Spleen (tissue), 11 donors: ENCODE measurements around the gene CACNA2D2. TPM values are rescaled to one million over a fixed set of nuclear protein-coding genes. Genes with fewer than 3 reads are reported as not detected.

Experiments
- DNase-seq: peaks from one replicate; pipeline ENCODE4 v3.0.0-alpha.2; 2020
- H3K27ac ChIP-seq, 8 donors: fragments of 200-600 bp; sonication (generic) in 7 of 8; 1 replicate in 4 of 8; 2 replicates in 4 of 8; pipeline versions ENCODE4 v1.5.0 to v1.8.0; 2016 to 2021; ENCODE audit warnings: inconsistent platforms in 4 of 8, mild to moderate bottlenecking in 4 of 8, moderate library complexity in 1 of 8
- H3K27me3 ChIP-seq, 7 donors: fragments of 200-600 bp; sonication (generic) in 6 of 7; replicated peaks in 1 of 7; 1 replicate in 4 of 7; 2 replicates in 3 of 7; pipeline versions ENCODE4 v1.5.0 to v1.8.0; 2016 to 2021; ENCODE audit warnings: inconsistent platforms in 3 of 7, mild to moderate bottlenecking in 1 of 7
- H3K36me3 ChIP-seq, 6 donors: fragments of 200-600 bp; sonication (generic) in 5 of 6; 1 replicate in 4 of 6; 2 replicates in 2 of 6; pipeline versions ENCODE4 v1.5.0 to v1.8.0; 2016 to 2021; ENCODE audit warnings: inconsistent platforms in 2 of 6
- H3K4me1 ChIP-seq, 6 donors: fragments of 200-600 bp; sonication (generic) in 5 of 6; 1 replicate in 3 of 6; 2 replicates in 3 of 6; pipeline versions ENCODE4 v1.5.0 to v1.8.0; 2016 to 2021; ENCODE audit warnings: inconsistent platforms in 3 of 6
- H3K4me3 ChIP-seq, 8 donors: fragments of 200-600 bp; sonication (generic) in 7 of 8; 1 replicate in 4 of 8; 2 replicates in 4 of 8; pipeline versions ENCODE4 v1.5.0 to v1.8.0; 2016 to 2021; ENCODE audit warnings: inconsistent platforms in 4 of 8, mild to moderate bottlenecking in 4 of 8, moderate library complexity in 2 of 8
- H3K9me3 ChIP-seq, 8 donors: fragments of 200-600 bp; sonication (generic) in 7 of 8; 1 replicate in 4 of 8; 2 replicates in 4 of 8; pipeline versions ENCODE4 v1.5.0 to v1.8.0; 2016 to 2021; ENCODE audit warnings: inconsistent platforms in 4 of 8
- POLR2A ChIP-seq, 3 donors: fragments of 450-650 bp; IDR thresholded peaks; one replicate each; pipeline ENCODE4 v1.5.1; 2017; ENCODE audit warnings: antibody characterized with exemption in 3 of 3, mild to moderate bottlenecking in 1 of 3
- POLR2AphosphoS5 ChIP-seq, 3 donors: sonication (generic); formaldehyde crosslinking; IDR thresholded peaks; one replicate each; pipeline ENCODE4 v1.5.1; 2017; ENCODE audit warnings: antibody characterized with exemption in 3 of 3
- WGBS, 5 donors: extraction: QIAGEN DNeasy Blood & Tissue Kit in 3 of 5; methylation state at CpG; one replicate each; pipeline versions ENCODE4 v1.1.5 to v1.1.7; 2013 to 2018; 5-methylcytosine and 5-hydroxymethylcytosine counted together
- intact Hi-C: fragments of 100-400 bp; cut with DNase I; formaldehyde crosslinking; loops from one replicate; pipeline ENCODE4 v1.15.0; 2023; ENCODE audit warnings: low total_unique reads
- polyA plus RNA-seq, 3 donors: library from polyadenylated mRNA; stranded (reverse); fragments of 200-250 nt; gene quantifications; one replicate each; pipeline ENCODE4 v1.2.1, GENCODE V29; 2013
- total RNA-seq, 7 donors: library from RNA; depleted of rRNA in 3 of 7; stranded (reverse); fragments of >200 nt in 3 of 7; fragmentation: NEBNext Ultra II Directional in 4 of 7; extraction: Animal tissue kit (Norgen Biotek cat#: 25700) in 4 of 7; gene quantifications; one replicate each; pipeline versions ENCODE4 v1.1.0 to v1.2.1, GENCODE V29; 2016 to 2021
- TF ChIP-seq, protein P1 (sequence below), 11 experiments: fragments of 200-600 bp in 7 of 11; fragments of 450-650 bp in 4 of 11; sonication (generic) in 4 of 11; IDR thresholded peaks in 8 of 11; conservative IDR thresholded peaks in 3 of 11; 1 replicate in 7 of 11; 2 replicates in 4 of 11; pipeline versions ENCODE4 v1.4.0 to v1.8.0; 2016 to 2021; ENCODE audit warnings: antibody characterized with exemption in 11 of 11, inconsistent platforms in 4 of 11, mild to moderate bottlenecking in 1 of 11
- donor health status: healthy with polysubstance abuse.
- donor health status: DM: no; HTN: no; CAD: no; lungs with moderate emphysema.
- donor health status: DM: no; HTN: no; CAD: no.
- donor health status: Bipolar disorder and iron deficiency.
- donor health status: healthy.
- donor health status: DM: no; HTN: no; CAD: no.
- donor health status: DM: yes; HTN: yes; CAD: no.

The CACNA2D2 gene
- total and polyA plus RNA-seq, 10 donors, result 0.24 to 3.2 (median 1.2) TPM

DNA sequence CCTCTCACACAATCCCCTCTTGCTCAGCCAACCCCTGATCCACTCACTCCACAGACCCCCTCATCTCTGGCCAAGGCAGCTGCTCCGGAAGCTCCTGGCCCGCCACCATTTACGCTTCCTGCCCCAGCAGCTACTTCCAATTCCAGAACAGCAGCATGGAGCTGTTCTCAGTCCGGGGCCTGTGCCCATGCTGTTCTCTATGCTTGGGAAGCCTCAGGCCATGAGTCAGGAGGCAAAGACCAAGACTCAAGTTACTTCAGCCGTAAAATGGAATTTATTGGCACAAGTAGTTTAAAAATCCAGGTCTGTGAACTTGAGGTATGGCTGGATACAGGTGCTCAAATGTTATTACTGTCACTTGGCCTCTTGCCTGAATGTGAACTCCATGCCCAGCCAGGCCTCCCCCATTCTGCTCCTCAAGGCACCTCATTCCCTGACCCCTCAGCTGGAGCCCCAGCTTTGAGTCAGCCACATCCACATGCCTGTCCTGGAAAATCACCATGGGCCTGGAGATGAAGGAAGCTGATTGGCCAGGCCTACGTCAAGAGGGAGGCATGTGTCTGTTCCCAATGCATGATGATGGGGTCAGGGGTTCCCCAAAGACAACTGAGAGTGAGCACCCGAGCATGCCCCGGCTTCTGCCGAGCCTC, 31.4 kb upstream of the CACNA2D2 start:
- no peak for DNase-seq
- intact Hi-C loops, result no loop called here
- H3K27ac ChIP-seq, result no peak overlapping the region

DNA sequence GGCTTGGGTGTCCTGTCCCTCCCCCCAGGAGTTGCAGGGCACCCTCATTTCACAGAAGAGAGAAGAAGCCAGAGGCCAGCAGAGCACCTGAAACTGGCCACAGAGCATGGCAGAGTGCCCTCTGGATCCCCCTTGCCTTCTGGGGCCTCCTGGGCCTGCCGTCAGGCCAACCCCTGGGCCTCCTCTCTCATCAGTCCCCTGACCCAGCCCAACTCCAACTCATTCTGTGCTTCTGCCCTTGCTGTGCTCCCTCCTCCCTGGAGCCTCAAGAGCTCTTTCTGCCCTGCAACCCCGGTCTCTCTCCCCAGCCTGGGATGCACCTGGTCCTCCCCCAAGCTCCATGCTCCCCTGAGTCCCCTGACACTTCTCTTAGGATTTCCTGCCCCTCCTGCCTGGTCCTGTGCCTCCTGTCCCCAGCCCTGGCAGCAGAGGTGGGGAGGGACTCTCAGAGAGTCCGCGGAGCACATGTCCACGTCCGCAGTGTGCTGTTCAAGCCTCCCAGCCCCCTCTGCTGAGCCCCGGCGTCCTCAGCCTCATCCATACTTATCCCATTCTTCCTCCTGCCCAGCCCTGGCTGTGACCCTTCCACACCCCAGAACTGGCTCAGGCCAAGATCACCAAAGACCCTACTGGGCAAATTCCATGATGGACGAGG, 30.5 kb upstream of the CACNA2D2 start:
- peaks cover 0 to 52% (median 0%) of the 10 kb centered on the region in 7 donors for H3K27me3 ChIP-seq
- H3K27ac ChIP-seq, result no peak overlapping the region
- H3K4me1 ChIP-seq, result no peaks in the 10 kb centered on the region
- DNase-seq, result no peak
- TF ChIP-seq POLR2AphosphoS5 (IDR thresholded peaks at IDR 0.05) (no peak), POLR2A (IDR thresholded peaks at IDR 0.05) (no peak)
- TF ChIP-seq, protein P1, sequence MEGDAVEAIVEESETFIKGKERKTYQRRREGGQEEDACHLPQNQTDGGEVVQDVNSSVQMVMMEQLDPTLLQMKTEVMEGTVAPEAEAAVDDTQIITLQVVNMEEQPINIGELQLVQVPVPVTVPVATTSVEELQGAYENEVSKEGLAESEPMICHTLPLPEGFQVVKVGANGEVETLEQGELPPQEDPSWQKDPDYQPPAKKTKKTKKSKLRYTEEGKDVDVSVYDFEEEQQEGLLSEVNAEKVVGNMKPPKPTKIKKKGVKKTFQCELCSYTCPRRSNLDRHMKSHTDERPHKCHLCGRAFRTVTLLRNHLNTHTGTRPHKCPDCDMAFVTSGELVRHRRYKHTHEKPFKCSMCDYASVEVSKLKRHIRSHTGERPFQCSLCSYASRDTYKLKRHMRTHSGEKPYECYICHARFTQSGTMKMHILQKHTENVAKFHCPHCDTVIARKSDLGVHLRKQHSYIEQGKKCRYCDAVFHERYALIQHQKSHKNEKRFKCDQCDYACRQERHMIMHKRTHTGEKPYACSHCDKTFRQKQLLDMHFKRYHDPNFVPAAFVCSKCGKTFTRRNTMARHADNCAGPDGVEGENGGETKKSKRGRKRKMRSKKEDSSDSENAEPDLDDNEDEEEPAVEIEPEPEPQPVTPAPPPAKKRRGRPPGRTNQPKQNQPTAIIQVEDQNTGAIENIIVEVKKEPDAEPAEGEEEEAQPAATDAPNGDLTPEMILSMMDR (IDR thresholded peaks at IDR 0.05 in 8 of 11, conservative IDR thresholded peaks at IDR 0.05 in 3 of 11), result no peak
- intact Hi-C loops, result no loop called here
- H3K4me3 ChIP-seq, result no peak overlapping the region
- H3K36me3 ChIP-seq, result no peaks in the 10 kb centered on the region
- no peaks in the 10 kb centered on the region for H3K9me3 ChIP-seq
- 63 to 77% (median 64%) methylated on average over 9 of the region's 9 CpGs for WGBS, 5 donors

More for the DNA sequence above, 31.4 kb upstream of the CACNA2D2 start:
- no peak for TF ChIP-seq POLR2AphosphoS5 (IDR thresholded peaks at IDR 0.05)
- no peak for TF ChIP-seq POLR2A (IDR thresholded peaks at IDR 0.05)
- TF ChIP-seq, protein P1 (IDR thresholded peaks at IDR 0.05 in 8 of 11, conservative IDR thresholded peaks at IDR 0.05 in 3 of 11), result no peak
- peaks cover 0 to 52% (median 0%) of the 10 kb centered on the region in 7 donors for H3K27me3 ChIP-seq
- H3K4me1 ChIP-seq, result no peaks in the 10 kb centered on the region
- H3K9me3 ChIP-seq, result no peaks in the 10 kb centered on the region
- 70 to 90% (median 76%) methylated on average over 9 of the region's 9 CpGs for WGBS, 5 donors
- no peaks in the 10 kb centered on the region for H3K36me3 ChIP-seq
- H3K4me3 ChIP-seq, result no peak overlapping the region

DNA sequence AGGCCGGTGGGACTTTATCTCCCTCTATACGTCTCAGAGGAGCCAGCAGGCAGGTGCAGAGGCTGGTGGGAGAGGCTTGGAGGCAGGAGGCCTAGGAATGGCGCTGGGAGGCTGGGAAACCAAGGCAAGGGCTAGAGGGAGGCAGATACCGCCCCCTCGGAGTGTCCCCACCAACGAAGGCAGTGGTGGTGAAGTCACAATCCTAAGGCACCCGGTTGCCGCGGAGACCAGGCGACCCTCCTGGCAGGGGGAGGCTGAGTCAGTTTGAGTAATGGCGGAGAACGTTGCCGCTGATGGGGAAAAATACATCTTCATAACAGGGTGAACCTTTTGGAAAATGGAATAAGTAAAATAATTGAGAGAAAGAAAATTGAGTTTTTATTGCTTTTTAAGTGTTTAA, 29.9 kb upstream of the CACNA2D2 start:
- 79 to 83% (median 81%) methylated on average over 13 of the region's 13 CpGs for WGBS, 5 donors
- no peak overlapping the region for H3K4me3 ChIP-seq
- TF ChIP-seq POLR2A (IDR thresholded peaks at IDR 0.05) (no peak), POLR2AphosphoS5 (IDR thresholded peaks at IDR 0.05) (no peak)
- TF ChIP-seq, protein P1 (IDR thresholded peaks at IDR 0.05 in 8 of 11, conservative IDR thresholded peaks at IDR 0.05 in 3 of 11), result no peak
- H3K4me1 ChIP-seq, result no peaks in the 10 kb centered on the region
- no peaks in the 10 kb centered on the region for H3K9me3 ChIP-seq
- no peak overlapping the region for H3K27ac ChIP-seq
- intact Hi-C loops, result no loop called here
- DNase-seq, result no peak
- peaks cover 0 to 48% (median 0%) of the 10 kb centered on the region in 7 donors for H3K27me3 ChIP-seq
- no peaks in the 10 kb centered on the region for H3K36me3 ChIP-seq

DNA sequence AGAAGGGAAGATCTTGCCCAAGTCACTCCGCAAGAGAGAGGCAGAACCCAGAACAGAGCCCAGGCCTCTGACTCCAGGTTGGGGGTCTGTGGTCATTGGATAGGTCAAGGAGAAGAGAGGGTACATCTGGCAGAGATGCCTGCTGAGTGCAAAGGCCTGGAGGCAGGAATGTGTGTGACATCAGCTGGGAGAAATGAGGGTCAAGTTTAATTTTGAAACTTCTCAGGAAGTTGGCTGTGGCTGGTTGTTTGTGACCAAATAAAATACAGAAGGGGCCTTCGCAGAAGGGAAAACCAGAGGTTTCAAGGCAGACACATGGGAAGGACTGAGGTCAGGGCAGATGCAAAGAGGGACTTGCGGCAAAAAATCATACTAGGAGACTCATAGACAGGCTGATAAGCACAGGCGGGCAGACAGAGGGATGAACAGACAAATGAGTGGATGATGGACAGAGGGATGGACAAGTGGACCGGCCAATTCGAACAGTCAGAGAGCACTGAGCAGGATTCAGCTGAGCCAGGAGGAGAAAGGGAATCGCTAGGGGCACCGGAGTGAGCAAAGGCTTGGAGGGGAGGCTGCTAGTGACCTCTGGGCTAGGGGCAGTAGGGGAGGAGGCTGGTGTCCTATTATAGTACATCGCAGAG, 28.8 kb upstream of the CACNA2D2 start:
- TF ChIP-seq POLR2AphosphoS5 (IDR thresholded peaks at IDR 0.05), result no peak
- TF ChIP-seq, protein P1 (IDR thresholded peaks at IDR 0.05 in 8 of 11, conservative IDR thresholded peaks at IDR 0.05 in 3 of 11), result no peak
- no peak for TF ChIP-seq POLR2A (IDR thresholded peaks at IDR 0.05)
- H3K27ac ChIP-seq, result peak overlapping the region in 2 of 8 donors; percentile 21 to 64
- no peak for DNase-seq
- H3K27me3 ChIP-seq, result peaks cover 0 to 39% (median 0%) of the 10 kb centered on the region in 7 donors
- H3K9me3 ChIP-seq, result no peaks in the 10 kb centered on the region
- intact Hi-C loops, result no loop called here
- WGBS, 5 donors, result 75 to 89% (median 79%) methylated on average over 9 of the region's 9 CpGs
- no peak overlapping the region for H3K4me3 ChIP-seq
- no peaks in the 10 kb centered on the region for H3K36me3 ChIP-seq
- H3K4me1 ChIP-seq, result no peaks in the 10 kb centered on the region
